ENCODE results near the gene PTPRT. TPM values are rescaled to one million over a fixed set of nuclear protein-coding genes. Genes with fewer than 3 reads are reported as not detected.

The PTPRT gene
- total and polyA plus RNA-seq, 2 of the 4 experiments (the other 2 are of a cell fraction), result not detected

- Histone ChIP-seq H3K4me3 (ENCODE audit: insufficient read depth, low read depth, low read length) (no peak overlapping the region), H3K36me3 (ENCODE audit: control insufficient read depth, insufficient read depth, low read length) (no peaks in the 10 kb centered on the region), H2BK5ac (ENCODE audit: low read depth, low read length, poor library complexity, severe bottlenecking) (no peak overlapping the region), H3K27ac (ENCODE audit: insufficient read depth, low read length) (no peak overlapping the region), H2BK15ac (ENCODE audit: low read depth, low read length) (no peak overlapping the region), H3K9me3 (ENCODE audit: control insufficient read depth, insufficient read depth, low read length) (peaks cover 2% of the 10 kb centered on the region; the same call in 1 of the 2 replicates), H3K18ac (ENCODE audit: low read depth, low read length) (no peak overlapping the region), H4K91ac (ENCODE audit: insufficient read depth, low read depth, low read length) (no peak overlapping the region), H3K4ac (ENCODE audit: low read depth, low read length) (no peak overlapping the region), H4K8ac (ENCODE audit: low read depth in 2 of 2, low read length in 2 of 2) (no peak overlapping the region), H3K9me1 (ENCODE audit: insufficient read depth, low read length) (no peaks in the 10 kb centered on the region), H3K27me3 (ENCODE audit: control insufficient read depth, insufficient read depth, low read length) (no peaks in the 10 kb centered on the region), H2AK5ac (ENCODE audit: low read depth, low read length) (no peak overlapping the region), H4K20me1 (ENCODE audit: insufficient read depth, low read length) (no peaks in the 10 kb centered on the region), H3K79me1 (ENCODE audit: low read depth in 1 of 2, low read length in 2 of 2) (no peaks in the 10 kb centered on the region), H2AFZ (replicated peaks; ENCODE audit: low read length, poor library complexity) (no peak overlapping the region), H3K23ac (ENCODE audit: low read depth, low read length) (no peak overlapping the region), H3K4me2 (ENCODE audit: low read depth, low read length) (no peak overlapping the region), H3K14ac (replicated peaks; ENCODE audit: low read depth, low read length) (no peak overlapping the region), H3K4me1 (ENCODE audit: control insufficient read depth, insufficient read depth, low read length) (no peaks in the 10 kb centered on the region), H2BK20ac (ENCODE audit: low read depth, low read length) (no peak overlapping the region), H2BK120ac (ENCODE audit: low read depth, low read length) (no peak overlapping the region), H2AK9ac (replicated peaks; ENCODE audit: low read depth, low read length, poor library complexity) (no peak overlapping the region), H3K56ac (ENCODE audit: extremely low read depth, insufficient read depth, low read length) (no peak overlapping the region), H3K9ac (ENCODE audit: low read depth, low read length) (no peak overlapping the region), H4K5ac (ENCODE audit: low read depth, low read length) (no peak overlapping the region)
- intact Hi-C loops (cut with micrococcal nuclease) (no loop called here), dilution Hi-C loops (cut with HindIII; ENCODE audit: low sequenced_read_pairs, unreplicated experiment) (no loop called here), in situ Hi-C loops (cut with MboI; ENCODE audit: low sequenced_read_pairs) (no loop called here)
- DNase-seq, result no peak
- WGBS, 2 experiments (ENCODE audit: extremely low coverage in 2 of 2, insufficient read length in 1 of 2), result no CpG with 5 or more reads among the region's 2 CpGs
- POLR2A ChIA-PET (ENCODE audit: unreplicated experiment), result no interaction called here
- TF ChIP-seq CEBPB (IDR thresholded peaks at IDR 0.05; ENCODE audit: low read depth, low read length) (no peak), ELK1 (IDR thresholded peaks at IDR 0.05; ENCODE audit: borderline replicate concordance, low read depth, low read length) (no peak), CHD1 (IDR thresholded peaks at IDR 0.05; ENCODE audit: low read depth, low read length) (no peak), POLR2A (IDR thresholded peaks at IDR 0.05; ENCODE audit: low read depth, low read length) (no peak)
- BruUV-seq (replicated peaks), result no TSS peak
- CTCF ChIA-PET, result no interaction called here
- ATAC-seq (ENCODE audit: low read depth), result no peak
Measured at GRCh38 chr20:42492290-42492689, 697.4 kb downstream of the PTPRT start.

Measured in IMR-90 (cell line).